ENCODE measurements around the gene ZIM2. TPM values are rescaled to one million over a fixed set of nuclear protein-coding genes. Genes with fewer than 3 reads are reported as not detected.

The ZIM2 gene
- total and polyA plus RNA-seq, 9 of the 15 experiments (the other 6 are each of a cell fraction or from before 2014, with no cell fraction given): not detected

DNA sequence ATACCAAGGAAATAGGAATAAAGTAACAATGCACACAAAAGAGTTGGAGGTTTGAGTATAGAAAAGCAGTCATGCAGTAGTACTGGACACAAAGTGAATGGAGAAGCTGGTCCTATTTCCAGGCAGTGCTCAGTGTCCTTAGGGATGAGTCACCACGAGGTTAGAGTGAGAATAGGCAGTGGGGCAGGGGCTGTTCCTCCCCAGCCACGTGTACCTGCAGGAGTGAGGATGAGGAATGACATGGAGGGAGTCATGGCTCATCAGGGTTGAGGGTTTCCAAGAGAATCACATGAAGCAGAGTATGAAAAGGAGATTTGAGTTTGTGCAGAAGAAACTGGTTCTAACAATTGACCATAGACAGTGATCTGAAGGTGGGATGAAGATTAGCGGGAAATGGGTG, 94.2 kb downstream of the ZIM2 start (continued):
- TF ChIP-seq ETV5 (CRISPR knock-in tag; IDR thresholded peaks at IDR 0.05; ENCODE audit: low read depth) (no peak), ELF4 (CRISPR knock-in tag; IDR thresholded peaks at IDR 0.05) (no peak), MCM7 (IDR thresholded peaks at IDR 0.05) (no peak)

GRCh38 chr19:56740501-56740900, 100.0 kb downstream of the ZIM2 start:
- in situ Hi-C loops (cut with MboI): no loop called here
- TF ChIP-seq STAT5A (IDR thresholded peaks at IDR 0.05; ENCODE audit: borderline replicate concordance, low read length) (no peak), HNRNPK (IDR thresholded peaks at IDR 0.05; ENCODE audit: low read depth, low read length, poor library complexity, severe bottlenecking) (no peak), ZNF512 (tag; IDR thresholded peaks at IDR 0.05) (no peak), ZNF12 (CRISPR knock-in tag; IDR thresholded peaks at IDR 0.05) (no peak), CXXC5 (CRISPR knock-in tag; IDR thresholded peaks at IDR 0.05) (no peak), RBM17 (IDR thresholded peaks at IDR 0.05; ENCODE audit: borderline replicate concordance, low read depth, low read length) (no peak)
- TF ChIP-seq, protein P1, sequence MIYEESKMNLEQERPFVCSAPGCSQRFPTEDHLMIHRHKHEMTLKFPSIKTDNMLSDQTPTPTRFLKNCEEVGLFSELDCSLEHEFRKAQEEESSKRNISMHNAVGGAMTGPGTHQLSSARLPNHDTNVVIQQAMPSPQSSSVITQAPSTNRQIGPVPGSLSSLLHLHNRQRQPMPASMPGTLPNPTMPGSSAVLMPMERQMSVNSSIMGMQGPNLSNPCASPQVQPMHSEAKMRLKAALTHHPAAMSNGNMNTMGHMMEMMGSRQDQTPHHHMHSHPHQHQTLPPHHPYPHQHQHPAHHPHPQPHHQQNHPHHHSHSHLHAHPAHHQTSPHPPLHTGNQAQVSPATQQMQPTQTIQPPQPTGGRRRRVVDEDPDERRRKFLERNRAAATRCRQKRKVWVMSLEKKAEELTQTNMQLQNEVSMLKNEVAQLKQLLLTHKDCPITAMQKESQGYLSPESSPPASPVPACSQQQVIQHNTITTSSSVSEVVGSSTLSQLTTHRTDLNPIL (CRISPR knock-in tag; IDR thresholded peaks at IDR 0.05): no peak

More at GRCh38 chr19:56740501-56740900, 100.0 kb downstream of the ZIM2 start:
- intact Hi-C loops (cut with micrococcal nuclease): no loop called here
- no peaks in the 10 kb centered on the region for H3K9me1 ChIP-seq (ENCODE audit: control insufficient read depth, insufficient read depth, low read length)
- DNase-seq (ENCODE audit: extremely low read depth in 1 of 4, low spot score in 3 of 4): no peak
- H2AFZ ChIP-seq (ENCODE audit: low read depth, low read length): no peak overlapping the region
- no TSS peak for BruUV-seq (replicated peaks)
- no peak for FAIRE-seq
- no peaks in the 10 kb centered on the region for H4K20me1 ChIP-seq (replicated peaks; ENCODE audit: control insufficient read depth, insufficient read depth, low read length)
- H3K36me3 ChIP-seq (ENCODE audit: control insufficient read depth, insufficient read depth, low read length): no peaks in the 10 kb centered on the region
- no peak overlapping the region for H3K27ac ChIP-seq (ENCODE audit: extremely low read depth, low read depth, low read length)
- no peak overlapping the region for H3K4me3 ChIP-seq
- ChIA-PET POLR2A (interaction anchor here (0.6 kb wide), 2 partner anchors 552 to 874 kb away, joined by 3 read pairs; partner anchors contain the start of gene ZNF134), CTCF (ENCODE audit: low intra/inter-chr PET ratio) (no interaction called here)
- no peaks in the 10 kb centered on the region for H3K27me3 ChIP-seq (ENCODE audit: control insufficient read depth in 2 of 2, insufficient read depth in 2 of 2, low read length in 2 of 2)
- H3K4me1 ChIP-seq (replicated peaks in 1 of 2; ENCODE audit: control insufficient read depth in 2 of 2, insufficient read depth in 2 of 2, low read length in 2 of 2): no peaks in the 10 kb centered on the region
- 0% methylated on average over 3 of the region's 3 CpGs for WGBS (ENCODE audit: insufficient coverage, low coverage, missing lambda C conversion rate)
- H3K79me2 ChIP-seq (ENCODE audit: control insufficient read depth, insufficient read depth, low read length): no peaks in the 10 kb centered on the region
- H3K9me3 ChIP-seq (replicated peaks; ENCODE audit: control insufficient read depth, insufficient read depth, low read depth, low read length): no peaks in the 10 kb centered on the region; the same call in none of the 2 replicates
- no peak for ATAC-seq
- H3K9ac ChIP-seq (ENCODE audit: insufficient read depth in 1 of 2, low read depth in 2 of 2, low read length in 2 of 2): no peak overlapping the region
- no peak overlapping the region for H3K4me2 ChIP-seq (ENCODE audit: insufficient read depth, low read length)
